Stimulated activated CD4-positive, alpha-beta T cell treated with anti-CD3 and anti-CD28 coated beads, Interleukin-4, amount 100 ng/mL, for 1 hour (primary cell): ENCODE measurements around the gene MAL.

Experiments
- DNase-seq: peaks from one replicate; pipeline ENCODE4 v3.0.0-alpha.2; 2020

MAL gene

DNA sequence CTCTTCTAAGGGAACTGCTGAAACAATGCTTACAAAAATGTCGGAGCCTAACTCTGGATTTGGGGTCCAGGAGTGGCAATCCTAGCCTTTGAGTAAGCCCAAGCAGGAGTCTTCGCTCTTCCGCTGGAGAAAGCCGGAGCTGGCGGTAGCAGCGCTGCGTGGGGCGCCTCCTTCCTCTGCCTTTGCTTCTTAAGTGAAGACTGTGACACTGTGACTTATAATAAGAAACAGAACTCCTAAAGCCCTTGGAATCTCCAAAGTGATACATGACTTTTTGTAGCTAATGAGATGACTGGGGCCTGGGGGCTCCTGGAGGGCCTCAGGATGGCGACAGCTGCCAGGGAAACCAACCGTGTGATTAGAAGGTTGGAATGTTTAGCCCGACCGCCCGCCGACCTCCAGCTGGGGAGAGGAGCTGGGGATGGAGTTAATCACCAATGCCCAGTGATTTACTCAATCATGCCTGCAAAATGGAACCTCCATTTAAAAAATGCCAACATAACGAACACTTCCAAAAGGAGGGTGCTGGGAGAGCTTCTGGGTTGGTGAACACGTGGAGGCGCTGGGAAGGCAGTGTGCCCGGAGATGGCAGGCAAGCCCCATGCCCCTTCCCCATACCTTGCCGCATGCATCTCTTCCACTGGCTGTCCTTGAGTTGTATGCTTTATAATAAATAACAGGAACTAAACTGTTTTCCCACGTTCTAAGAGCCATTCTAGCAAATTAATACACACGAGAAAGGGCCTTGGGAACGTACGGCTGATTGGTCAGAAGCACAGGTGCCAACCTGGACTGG lies 29.0 kb upstream of the MAL start:
- DNase-seq = no peak

DNA sequence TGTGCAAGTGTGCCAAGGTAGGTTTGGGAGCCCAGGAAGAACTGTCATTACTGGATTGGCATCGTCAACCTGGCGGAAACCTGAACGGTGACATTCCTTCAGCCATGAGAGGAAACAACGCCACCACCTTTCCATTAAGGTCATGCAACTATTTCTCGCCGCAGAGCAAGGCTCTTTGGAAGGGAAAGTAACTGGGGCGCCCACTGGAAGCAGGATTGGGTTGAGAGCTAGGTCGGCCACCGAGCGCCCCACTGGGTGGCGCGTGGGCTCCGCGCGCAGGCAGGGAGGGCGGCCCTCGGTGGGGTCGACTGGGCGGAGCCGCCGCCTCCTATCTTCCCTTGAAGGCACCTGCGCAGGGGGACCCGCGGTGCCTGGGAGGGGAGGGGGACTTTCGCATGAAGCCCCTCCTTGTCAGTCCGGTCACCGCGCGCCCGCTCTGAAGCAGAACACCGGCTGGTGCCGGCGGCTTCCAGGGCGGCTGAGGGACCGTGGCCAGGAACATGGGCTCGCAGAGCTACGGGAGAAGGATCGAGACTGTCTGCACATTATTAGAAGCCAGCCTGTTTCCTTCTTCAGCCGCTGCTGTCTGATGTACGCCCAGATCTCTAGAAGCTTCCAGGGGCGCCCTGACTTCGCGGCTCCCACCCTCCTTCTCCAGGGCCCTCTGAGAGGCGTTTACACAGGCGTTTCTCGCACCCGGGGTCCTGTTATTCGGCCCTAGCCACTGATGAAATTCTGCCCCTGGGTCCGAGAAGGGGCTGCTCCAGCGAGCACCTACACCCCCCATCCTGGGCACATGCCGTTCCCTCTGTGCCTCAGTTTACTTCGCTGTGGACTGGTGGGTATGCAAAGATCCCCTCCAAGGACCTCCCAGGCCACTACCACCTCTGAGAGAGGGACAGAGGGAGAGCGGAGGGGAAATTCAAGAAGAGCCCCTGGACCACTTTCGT lies 27.3 kb upstream of the MAL start:
- no peak for DNase-seq

DNA sequence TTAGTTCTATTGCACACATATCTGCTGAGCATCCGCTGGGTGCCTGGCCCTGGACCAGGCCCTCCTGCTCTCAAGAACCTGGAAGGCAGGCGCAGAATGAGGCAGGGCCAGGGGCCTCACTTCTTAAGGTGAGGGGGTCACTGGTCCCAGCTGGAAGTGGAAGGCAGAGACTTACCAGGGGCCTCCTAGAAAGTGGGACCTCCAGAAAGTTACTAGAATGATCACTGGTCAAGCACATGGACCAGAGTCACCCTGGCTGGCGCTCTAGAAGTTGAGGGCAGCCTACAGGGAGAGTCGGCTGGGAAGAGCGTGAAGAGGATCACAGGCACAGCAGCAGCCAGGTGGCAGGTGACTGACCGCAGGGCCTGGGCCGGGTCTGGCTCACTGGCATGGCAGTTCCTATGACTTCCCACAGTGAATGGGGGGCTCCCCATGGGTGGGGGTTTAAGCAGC lies 26.1 kb upstream of the MAL start:
- no peak for DNase-seq

DNA sequence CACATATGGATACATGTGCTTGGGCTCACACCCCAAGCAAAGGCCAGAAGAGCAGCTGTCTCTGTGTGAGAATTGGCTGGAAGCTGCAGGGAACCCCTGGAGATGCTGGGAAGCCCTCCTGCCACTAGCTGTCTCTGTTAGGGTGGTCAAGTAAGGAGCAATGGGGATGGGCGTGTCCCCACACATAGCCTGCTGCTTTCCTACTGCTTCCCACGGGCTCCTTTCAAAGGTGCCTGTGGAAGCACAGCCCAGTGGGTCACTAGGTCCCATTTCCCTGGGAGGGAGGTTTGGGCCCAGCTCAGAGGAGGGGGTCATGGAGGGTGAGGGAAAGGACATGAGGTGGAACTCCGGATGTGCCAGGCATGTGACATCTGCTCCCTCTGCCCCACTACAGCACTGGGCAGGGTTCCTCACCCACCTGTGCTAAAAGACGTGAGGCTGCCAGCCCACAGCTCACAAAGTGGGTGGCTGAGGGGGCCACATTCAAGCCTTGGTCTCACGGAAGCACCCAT lies 24.4 kb upstream of the MAL start:
- no peak for DNase-seq

DNA sequence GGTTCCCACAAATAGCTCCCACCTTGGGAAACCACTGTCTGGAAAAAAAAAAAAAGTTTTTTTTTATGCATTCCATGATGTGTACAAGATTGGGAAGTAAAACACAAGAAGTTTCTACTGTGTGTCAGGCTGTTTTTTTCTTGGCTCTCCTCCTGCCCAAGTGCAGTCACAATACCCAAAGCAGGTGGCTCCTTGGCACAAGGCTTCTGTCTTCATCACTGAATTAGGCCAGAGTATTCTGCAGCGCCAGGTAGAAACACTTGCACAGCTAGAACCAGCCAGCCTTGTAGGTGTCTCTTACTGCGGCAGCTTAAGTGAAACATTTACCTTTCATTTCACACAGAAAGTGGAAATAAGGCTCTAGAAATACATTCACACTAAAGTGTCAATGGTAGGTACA lies 23.8 kb upstream of the MAL start:
- DNase-seq = no peak

DNA sequence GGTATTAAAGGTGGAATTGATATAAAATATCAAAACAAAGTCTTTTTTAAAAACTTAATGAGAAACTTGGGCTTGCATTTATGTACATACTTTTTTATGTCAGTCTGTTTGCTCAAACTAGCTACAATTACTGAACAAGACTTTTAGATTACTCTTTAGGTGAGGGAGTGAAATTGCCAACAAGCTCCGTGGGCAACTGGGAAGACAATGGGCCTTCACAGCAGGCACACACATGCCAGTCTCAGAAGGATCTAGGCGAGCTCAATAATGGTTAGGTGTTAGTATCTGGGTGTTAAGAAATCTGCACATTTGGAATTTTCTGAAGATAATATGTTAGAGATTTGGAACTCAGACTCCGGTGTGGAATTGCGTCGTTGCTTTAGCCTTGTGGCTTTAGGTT lies 23.0 kb upstream of the MAL start:
- no peak for DNase-seq

DNA sequence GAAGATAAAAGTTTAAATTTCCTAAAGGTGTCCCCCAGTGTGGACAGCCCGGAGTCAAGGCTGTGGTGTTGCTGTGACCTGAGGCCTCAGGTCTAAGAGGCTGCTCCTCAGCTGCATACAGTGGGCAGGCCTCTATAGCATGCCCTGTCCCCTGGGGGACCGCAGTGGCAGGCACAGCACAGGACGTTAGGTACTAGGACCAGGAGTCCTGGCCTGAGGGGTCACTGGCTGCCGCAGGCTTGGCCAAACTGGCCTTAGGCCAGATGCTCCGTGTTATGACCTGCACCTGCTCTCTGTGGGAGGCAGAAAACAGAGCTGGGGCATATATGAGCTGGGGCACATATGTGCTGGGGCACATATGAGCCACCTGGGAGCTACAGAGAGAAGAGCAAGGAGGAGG lies 21.2 kb upstream of the MAL start:
- no peak for DNase-seq

DNA sequence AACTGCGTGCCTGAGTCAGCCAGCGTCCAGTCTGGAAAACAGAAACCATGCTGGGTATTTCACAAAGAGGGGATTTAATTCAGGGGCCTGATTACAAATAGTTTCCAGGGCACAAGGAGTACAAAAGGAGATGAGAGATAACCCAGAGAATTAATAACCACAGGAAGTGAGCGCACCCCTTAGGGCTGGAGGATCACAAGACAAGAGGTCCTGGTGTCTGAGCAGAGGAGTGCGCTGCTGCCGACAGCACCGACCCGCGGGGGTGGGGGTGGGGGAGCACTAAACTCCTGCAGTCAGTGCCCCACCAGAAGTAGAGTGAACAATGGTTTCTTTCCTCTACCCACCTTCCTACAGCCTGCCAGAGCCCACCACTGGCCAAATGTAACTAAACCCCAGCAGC lies 20.8 kb upstream of the MAL start:
- DNase-seq = no peak

DNA sequence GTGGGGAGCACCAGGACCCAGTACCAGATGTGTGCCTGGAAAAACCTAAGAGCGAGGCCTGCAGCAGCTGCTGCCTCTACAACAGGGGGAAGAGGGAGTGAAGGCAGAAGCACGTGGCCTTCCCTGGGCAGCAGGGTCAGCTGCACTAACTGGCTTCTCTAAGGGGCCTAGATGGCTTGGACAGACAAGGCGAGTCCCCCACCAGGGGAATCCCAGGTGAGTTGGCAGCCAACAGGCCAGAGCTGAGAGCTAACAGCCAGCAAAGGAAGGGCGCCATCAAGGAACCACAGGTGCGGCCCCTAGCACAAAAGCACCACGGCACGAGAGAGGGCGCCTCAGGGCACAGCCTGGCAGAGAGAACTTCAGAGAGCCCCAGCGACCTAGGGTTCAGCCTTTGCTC lies 19.8 kb upstream of the MAL start:
- no peak for DNase-seq

DNA sequence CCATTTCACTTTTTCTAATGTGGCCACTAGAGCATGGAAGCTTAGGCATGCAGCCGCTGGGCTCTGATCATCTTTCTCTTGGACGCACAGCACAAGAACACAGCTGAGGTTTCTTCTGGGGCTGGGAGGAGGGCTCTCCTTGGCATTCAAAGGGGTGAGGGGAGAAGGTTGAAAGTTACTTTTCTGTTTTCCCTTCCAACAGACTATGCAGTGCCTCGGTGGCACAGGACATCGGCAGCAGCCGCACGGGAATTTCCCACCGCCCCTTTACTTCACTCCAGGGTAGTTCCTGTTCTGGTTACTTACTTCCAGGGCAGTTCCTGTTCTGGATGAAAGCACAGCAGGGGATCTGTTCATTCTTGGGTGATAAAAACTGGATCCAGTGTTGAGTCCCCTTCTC lies 18.9 kb upstream of the MAL start:
- no peak for DNase-seq

DNA sequence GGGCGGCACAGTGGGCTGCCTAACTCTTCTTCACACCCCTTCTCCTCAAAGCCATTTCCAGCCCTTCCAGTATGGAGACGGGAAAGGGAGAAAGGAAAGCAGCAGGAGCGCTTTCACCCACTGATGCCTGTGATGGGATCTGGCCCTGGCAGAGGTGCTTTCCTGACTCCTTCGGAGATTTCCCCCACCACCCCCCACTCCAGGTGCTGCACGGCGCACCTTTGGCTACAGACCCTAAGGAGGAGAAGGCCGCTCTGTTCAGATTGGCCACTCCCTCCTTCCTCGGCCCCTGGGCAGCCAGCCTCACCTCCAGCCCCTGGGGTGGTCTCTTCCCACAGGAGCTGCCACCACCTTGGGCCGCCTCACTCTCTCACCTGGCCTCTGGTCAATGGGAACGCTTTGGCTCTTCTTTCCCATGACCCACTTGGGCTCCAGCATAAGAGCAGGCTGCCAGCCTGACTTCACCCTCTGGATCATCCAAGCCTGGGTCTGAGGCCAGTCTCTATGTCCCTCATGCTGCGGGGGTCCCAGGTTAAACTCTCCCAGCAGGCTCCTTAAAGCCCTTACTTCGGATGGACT lies 18.4 kb upstream of the MAL start:
- no peak for DNase-seq

DNA sequence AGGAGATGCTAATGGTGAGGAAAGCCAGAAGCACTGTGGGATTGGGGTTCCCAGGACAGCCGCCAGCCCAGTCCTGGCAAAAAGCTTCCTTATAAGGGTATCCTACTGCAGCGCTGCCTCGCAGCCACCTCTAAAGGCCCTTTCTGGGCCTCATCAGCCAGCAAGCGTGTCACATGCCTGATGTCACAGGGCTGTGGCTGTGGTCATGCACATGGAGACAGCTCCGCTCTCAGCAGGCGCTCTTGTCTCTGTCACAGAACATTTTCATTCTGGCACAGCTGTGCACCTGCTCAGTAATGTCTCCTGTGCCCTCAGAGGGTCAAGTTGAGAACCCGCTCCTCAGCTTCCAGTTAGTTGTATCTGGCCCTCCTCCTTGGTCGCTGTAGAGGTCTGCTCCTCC lies 17.7 kb upstream of the MAL start:
- no peak for DNase-seq

DNA sequence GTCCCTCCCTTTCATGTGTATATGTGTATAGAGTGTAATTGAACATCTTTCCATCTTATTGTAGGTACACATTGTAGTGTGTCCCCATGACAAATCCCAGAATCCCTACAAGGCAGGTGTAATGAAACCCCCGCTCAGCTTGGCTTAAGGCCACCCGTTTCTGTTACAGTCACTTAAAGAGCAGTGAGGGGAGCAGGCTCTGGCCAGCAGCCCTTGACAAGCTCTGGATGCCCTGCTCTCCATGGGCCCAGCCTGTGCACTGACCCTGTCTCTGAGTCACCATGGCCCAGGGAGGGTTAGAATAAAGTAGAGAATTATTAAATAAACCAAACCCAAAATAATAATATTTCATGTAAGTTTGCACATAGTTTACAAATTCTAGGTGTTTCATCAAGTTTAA lies 17.2 kb upstream of the MAL start:
- no peak for DNase-seq

DNA sequence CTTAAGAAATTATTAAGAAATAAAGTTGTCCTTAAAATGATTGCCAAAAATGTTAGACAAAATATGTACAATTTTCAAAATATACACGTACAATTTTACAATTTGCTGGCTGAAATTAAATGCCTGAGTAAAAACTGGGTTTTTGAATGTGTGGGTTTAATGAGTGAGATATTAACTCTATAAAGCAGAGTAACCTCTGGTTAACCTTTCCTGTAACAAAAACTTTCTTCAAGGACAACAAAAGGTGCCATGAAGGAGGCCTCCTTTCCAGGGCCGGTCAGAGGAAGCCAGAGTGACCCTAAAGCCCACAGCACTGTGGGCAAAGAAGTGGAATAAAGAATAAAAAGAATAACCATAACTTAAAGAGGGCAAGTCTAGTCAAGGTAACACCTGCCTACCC lies 16.5 kb upstream of the MAL start:
- DNase-seq = no peak

DNA sequence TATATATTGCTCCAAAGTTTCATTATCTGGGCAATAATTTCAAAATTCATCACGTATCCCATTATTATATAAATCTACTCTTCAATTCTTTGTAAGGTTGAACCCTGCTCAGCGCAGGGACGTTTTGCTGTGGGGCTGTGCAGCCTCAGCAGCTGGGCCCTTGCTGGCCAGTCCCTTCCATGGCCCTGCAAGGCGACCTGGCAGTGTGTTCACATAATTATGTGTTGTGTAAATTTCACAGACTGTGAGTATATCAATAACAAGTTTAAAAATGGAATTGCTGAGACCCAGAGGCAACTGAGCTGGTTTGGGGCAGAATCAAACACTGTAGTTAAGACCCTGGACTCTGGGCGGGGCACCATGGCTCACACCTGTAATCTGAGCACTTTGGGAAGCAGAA lies 16.1 kb upstream of the MAL start:
- no peak for DNase-seq

DNA sequence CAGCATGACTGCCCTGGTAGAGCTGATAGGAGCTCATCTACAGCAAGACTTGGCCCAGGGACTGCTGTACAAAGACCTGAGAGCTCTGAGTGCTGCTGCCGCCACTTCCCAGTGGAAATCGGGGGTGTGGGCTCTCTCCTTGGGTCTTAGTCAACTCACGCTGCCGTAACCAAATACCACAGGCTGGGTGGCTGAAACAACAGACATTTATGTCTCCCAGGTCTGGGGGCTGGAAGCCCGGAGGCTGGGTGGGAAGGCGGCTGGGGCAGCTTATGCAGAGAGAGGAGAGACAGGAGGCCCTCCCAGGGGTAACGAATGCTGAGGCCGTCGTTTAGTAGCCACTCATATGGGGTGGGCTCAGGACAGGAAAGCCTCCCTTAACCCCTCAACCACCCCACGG lies 15.4 kb upstream of the MAL start:
- no peak for DNase-seq

DNA sequence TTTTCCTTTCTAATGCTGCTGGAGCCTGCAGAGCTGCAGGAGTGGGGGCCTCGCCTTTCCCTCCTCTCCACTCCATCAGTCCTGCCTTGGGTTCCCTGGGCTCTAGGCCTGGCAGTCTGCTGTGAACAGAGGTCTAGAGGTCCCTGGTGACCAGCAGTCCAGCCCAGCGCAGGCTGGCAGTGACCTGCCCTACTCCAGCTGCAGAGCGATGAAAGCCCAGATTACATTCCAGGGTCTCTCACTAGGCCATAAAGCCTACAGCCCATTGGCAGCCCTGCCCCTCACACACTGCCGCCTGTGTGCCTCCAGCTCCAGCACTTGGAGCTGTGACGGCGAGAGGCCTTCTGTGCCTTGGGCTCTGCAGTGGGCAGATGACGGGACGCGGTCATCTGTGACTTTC lies 14.8 kb upstream of the MAL start:
- DNase-seq = no peak

DNA sequence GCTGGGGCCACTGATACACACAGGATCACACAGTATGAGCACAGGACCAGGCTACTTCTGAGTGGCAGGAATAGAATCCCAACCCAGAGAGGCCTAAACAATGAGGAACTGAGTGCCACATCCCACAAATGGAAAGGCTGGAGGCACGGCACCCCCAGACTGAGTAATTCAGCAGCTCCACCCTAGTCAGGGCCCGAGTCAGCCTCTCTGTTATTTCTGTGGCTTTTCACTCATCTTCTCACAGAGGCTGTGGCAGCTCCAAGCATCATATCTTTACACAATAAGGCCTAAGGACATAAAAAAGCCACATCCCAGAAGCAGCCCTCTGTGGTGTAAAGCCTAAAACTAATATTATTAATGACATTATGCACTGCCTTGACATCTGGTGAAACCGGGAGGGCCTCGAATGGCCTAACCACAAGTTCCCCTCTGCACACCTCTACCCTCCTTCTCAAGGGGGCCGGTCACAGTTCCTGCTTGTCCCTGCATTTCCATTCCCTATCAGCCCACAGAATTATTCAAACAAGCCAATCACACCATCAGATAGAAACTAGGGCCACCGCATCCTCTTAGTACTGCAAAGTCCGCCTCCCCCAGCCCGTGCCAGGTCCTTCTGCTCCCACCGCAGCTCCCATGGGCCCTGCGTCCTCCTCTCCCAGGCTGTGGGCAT lies 12.5 kb upstream of the MAL start:
- no peak for DNase-seq

DNA sequence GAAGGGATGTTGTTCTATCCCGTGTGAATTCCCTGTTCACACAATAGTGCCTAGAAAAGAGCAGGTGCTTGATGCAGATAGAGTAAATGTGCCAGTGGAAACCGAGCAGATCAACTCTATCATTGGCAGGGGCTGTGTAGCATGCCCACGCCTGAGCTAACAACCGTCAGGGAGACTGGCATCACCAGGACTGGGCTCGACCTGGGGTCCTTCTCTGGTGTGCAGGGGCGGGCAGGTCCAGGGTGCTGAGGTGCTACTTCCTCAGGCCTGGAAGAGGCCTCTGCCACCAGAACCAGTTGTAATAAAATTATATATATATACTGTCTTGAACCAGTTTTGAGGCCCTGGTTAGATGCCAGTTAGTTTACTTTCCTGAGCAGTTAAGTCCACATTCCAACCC lies 11.8 kb upstream of the MAL start:
- DNase-seq = no peak

DNA sequence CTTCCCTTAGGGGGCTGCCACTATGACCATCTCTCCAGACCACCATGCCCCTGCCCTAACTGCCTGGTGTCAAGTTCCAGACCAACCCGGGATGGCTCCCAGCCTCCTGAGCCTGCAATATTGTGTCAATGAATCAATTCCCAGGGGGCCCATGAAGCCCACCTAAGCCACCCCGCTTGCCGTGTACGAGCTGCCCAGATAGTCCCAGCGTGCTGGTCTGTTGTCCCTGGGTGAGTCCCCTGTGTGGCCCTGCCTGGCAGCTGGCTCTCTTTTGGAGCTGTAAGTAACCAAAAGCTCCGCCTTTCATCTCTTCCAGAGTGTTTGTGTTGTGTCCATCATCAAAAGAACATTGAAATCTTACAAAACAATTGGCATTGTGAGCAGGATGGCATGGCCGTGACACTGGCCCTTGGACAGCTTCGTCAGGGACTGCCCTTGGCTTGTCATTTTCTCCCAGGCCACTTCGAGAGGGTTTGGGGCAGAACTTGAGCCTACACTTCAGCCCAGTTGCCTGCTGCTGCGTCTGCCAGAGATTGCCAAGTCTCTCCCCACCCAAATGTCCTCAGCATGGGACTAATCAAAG lies 11.3 kb upstream of the MAL start:
- DNase-seq = no peak

DNA sequence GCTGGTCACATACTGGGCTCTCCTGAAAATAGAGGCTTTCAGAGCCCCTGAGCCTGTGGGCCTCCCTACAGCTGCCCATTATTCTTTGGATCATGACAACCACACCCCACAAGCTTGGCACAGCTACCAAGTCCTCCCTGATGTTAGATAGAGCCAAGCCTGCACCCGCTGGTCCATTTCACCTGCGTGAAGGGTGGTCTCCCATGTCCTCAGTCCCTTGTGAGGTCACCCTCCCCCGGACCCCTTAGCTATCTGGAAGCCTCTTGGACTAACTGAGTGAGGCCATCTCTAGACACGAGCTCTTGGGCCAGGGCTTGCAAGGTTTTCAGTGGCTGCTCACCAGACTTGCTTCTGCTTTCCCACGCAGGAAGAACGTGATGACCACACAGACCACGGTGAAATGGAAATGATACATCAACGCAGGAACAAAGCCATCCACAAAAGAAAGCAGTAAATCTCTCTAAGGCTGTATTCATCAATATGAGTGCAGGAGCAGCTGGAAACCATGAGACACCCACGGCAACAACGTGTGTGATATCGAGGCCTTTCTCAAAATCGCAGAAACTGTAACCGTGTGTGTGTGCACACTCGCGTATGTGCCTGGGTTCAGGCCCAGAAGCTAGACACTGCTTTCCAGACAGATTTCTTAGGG lies 10.1 kb upstream of the MAL start:
- DNase-seq = no peak

DNA sequence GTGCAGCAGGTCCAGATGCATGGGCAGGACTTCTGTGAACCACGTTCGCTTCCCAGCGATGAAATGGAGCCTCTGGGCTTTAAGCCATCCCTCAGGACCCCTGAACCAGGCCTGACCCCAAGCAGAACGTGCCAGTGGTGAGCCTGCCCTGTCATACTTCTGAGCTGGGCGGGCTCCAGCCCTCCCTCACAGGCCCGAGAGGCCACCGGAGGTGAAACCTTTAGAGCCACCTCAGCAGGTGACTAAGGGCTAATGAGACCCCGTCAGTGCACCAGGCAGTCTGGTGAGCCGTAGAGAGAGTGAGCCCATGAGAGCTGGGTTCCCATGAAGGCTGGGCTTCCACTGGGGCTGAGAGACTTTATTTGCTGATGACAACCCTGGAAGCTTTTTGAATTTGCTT lies 8.9 kb upstream of the MAL start:
- no peak for DNase-seq
